ENCODE data around the gene KLHL9.

DNA sequence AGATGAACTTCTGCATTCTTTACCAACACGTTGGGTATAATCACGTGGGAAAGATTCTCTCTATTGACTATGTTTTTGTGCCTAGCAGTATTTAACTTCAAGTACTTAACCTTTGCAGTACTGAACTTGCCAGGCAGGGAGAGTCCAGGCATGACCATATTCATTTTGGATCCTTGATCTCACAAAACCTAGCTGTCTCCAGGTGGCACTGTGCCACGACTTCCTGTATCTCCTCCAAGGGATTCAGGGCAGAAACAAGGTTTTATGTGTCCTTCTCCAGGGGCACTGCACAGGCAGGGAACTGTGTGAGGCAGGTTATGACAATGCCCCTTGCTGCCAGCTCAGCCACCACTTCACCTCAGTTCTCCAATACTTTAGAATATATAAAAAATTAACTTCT is 18.3 kb downstream of the KLHL9 start:
- TF ChIP-seq, protein P1, sequence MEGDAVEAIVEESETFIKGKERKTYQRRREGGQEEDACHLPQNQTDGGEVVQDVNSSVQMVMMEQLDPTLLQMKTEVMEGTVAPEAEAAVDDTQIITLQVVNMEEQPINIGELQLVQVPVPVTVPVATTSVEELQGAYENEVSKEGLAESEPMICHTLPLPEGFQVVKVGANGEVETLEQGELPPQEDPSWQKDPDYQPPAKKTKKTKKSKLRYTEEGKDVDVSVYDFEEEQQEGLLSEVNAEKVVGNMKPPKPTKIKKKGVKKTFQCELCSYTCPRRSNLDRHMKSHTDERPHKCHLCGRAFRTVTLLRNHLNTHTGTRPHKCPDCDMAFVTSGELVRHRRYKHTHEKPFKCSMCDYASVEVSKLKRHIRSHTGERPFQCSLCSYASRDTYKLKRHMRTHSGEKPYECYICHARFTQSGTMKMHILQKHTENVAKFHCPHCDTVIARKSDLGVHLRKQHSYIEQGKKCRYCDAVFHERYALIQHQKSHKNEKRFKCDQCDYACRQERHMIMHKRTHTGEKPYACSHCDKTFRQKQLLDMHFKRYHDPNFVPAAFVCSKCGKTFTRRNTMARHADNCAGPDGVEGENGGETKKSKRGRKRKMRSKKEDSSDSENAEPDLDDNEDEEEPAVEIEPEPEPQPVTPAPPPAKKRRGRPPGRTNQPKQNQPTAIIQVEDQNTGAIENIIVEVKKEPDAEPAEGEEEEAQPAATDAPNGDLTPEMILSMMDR (conservative IDR thresholded peaks at IDR 0.05; ENCODE audit: low read depth, low read length), result no peak
- TF ChIP-seq EZH2 (IDR thresholded peaks at IDR 0.05; ENCODE audit: borderline replicate concordance, low read depth, low read length, poor library complexity, severe bottlenecking), result no peak

Data from A673 (cell line).